Loucy (cell line): ENCODE data around the gene SNORC.

ENCODE experiments used
- H2AFZ ChIP-seq: fragments of 200-600 bp; sonication (generic); 2 replicates; pipeline ENCODE4 v1.6.0; 2016; ENCODE audit warnings: antibody characterized with exemption, mild to moderate bottlenecking, low read length, moderate library complexity
- H3F3A ChIP-seq: fragments of 200-600 bp; 2 replicates; pipeline ENCODE4 v1.6.0; 2016; ENCODE audit warnings: antibody characterized with exemption, low read depth, mild to moderate bottlenecking
- H3K27me3 ChIP-seq: fragments of 200-600 bp; sonication (generic); 2 replicates; pipeline ENCODE4 v1.6.1; 2014; ENCODE audit warnings: low read length, mild to moderate bottlenecking; ENCODE audit not compliant: insufficient read depth, poor library complexity, severe bottlenecking
- H3K36me3 ChIP-seq: fragments of 200-600 bp; sonication (generic); 2 replicates; pipeline ENCODE4 v1.6.1; 2016; ENCODE audit warnings: low read length; ENCODE audit not compliant: insufficient read depth
- H3K4me1 ChIP-seq: fragments of 200-600 bp; sonication (generic); 2 replicates; pipeline ENCODE4 v1.5.1; 2014; ENCODE audit warnings: low read length, mild to moderate bottlenecking; ENCODE audit not compliant: insufficient read depth, poor library complexity, severe bottlenecking
- H3K4me2 ChIP-seq: fragments of 200-600 bp; sonication (generic); 2 replicates; pipeline ENCODE4 v1.6.0; 2014; ENCODE audit warnings: antibody characterized with exemption, low read length, low read depth, mild to moderate bottlenecking; ENCODE audit not compliant: poor library complexity, severe bottlenecking
- H3K4me3 ChIP-seq: fragments of 200-600 bp; sonication (generic); 2 replicates; pipeline ENCODE4 v1.5.1; 2014; ENCODE audit warnings: low read length, mild to moderate bottlenecking, mixed read lengths; ENCODE audit not compliant: poor library complexity, severe bottlenecking
- H3K79me2 ChIP-seq: fragments of 200-600 bp; sonication (generic); 2 replicates; pipeline ENCODE4 v1.6.1; 2014; ENCODE audit warnings: low read length; ENCODE audit not compliant: insufficient read depth
- H3K9ac ChIP-seq: fragments of 200-600 bp; sonication (generic); 2 replicates; pipeline ENCODE4 v1.6.0; 2014; ENCODE audit warnings: mild to moderate bottlenecking, low read depth, low read length, moderate library complexity; ENCODE audit not compliant: poor library complexity, severe bottlenecking
- H3K9me2 ChIP-seq: fragments of 200-600 bp; sonication (generic); replicated peaks from 2 replicates; pipeline ENCODE4 v1.6.1; 2016; ENCODE audit warnings: low read depth, low read length, mixed read lengths
- H3K9me3 ChIP-seq: fragments of 200-600 bp; sonication (generic); 2 replicates; pipeline ENCODE4 v1.6.1; 2014; ENCODE audit warnings: mild to moderate bottlenecking, antibody characterized with exemption, low read length, low read depth; ENCODE audit not compliant: insufficient read depth
- H4K20me1 ChIP-seq: fragments of 200-600 bp; sonication (generic); 2 replicates; pipeline ENCODE4 v1.6.0; 2014; ENCODE audit warnings: antibody characterized with exemption, low read length, mild to moderate bottlenecking; ENCODE audit not compliant: insufficient read depth, poor library complexity, severe bottlenecking
- EZH2phosphoT487 ChIP-seq: fragments of 200-600 bp; IDR thresholded peaks from 2 replicates; pipeline ENCODE4 v1.6.1; 2018; ENCODE audit warnings: antibody characterized with exemption, mild to moderate bottlenecking, moderate library complexity, borderline replicate concordance
- TF ChIP-seq, protein P1 (sequence below): fragments of 200-600 bp; sonication (generic); conservative IDR thresholded peaks from 2 replicates; pipeline ENCODE4 v1.5.1; 2014; ENCODE audit warnings: mild to moderate bottlenecking, antibody characterized with exemption, low read length

SNORC gene

DNA sequence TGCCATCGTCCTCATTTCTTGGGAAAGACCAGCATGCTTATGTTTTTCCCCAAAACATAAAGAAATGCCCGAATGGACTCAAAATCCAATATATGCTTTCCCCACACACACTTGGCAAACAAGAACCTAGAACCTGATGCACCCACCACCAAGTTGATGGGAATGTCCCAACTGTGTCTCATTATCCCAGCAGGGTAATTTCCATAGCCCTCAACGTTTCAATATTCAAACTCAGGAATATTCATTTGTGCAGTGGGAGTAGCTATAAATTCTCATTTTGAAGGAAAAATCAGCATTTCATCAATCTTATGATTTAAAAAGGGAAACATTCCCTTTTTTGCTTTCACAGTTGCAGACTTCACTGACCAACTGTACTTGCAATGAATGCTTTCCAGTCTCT, 50.7 kb downstream of the SNORC start:
- no peak overlapping the region for H3K9ac ChIP-seq
- no peak overlapping the region for H2AFZ ChIP-seq
- H3F3A ChIP-seq, result no peaks in the 10 kb centered on the region
- H3K4me2 ChIP-seq, result no peak overlapping the region
- no peaks in the 10 kb centered on the region for H3K27me3 ChIP-seq
- no peaks in the 10 kb centered on the region for H4K20me1 ChIP-seq
- no peaks in the 10 kb centered on the region for H3K9me3 ChIP-seq
- no peaks in the 10 kb centered on the region for H3K4me1 ChIP-seq
- H3K4me3 ChIP-seq, result no peak overlapping the region
- no peaks in the 10 kb centered on the region for H3K9me2 ChIP-seq
- H3K79me2 ChIP-seq, result no peaks in the 10 kb centered on the region
- TF ChIP-seq EZH2phosphoT487, result no peak
- TF ChIP-seq, protein P1, sequence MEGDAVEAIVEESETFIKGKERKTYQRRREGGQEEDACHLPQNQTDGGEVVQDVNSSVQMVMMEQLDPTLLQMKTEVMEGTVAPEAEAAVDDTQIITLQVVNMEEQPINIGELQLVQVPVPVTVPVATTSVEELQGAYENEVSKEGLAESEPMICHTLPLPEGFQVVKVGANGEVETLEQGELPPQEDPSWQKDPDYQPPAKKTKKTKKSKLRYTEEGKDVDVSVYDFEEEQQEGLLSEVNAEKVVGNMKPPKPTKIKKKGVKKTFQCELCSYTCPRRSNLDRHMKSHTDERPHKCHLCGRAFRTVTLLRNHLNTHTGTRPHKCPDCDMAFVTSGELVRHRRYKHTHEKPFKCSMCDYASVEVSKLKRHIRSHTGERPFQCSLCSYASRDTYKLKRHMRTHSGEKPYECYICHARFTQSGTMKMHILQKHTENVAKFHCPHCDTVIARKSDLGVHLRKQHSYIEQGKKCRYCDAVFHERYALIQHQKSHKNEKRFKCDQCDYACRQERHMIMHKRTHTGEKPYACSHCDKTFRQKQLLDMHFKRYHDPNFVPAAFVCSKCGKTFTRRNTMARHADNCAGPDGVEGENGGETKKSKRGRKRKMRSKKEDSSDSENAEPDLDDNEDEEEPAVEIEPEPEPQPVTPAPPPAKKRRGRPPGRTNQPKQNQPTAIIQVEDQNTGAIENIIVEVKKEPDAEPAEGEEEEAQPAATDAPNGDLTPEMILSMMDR, result no peak
- H3K36me3 ChIP-seq, result no peaks in the 10 kb centered on the region

DNA sequence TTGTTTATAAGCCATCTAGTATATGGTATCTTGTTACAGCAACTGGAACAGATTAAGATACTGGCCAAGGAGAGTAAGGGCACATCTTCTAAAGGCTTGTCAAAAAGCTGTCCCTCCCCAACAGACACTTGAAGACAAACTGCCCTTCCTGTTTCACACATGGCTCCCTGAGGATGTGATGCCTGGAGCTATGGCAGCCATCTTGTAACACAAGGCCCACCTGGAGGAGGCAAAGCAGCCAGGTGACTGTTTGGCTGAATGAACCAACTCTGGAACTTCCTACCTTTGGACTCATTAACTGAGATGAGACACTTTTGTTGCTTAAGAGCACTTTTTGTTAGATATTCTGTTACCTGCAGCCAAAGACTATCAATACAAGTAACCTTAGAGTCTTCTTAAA, 54.4 kb downstream of the SNORC start:
- H2AFZ ChIP-seq, result no peak overlapping the region
- no peaks in the 10 kb centered on the region for H3K36me3 ChIP-seq
- H3K9me2 ChIP-seq, result no peaks in the 10 kb centered on the region
- H3K79me2 ChIP-seq, result no peaks in the 10 kb centered on the region
- H3K9ac ChIP-seq, result no peak overlapping the region
- H3K4me1 ChIP-seq, result no peaks in the 10 kb centered on the region
- no peaks in the 10 kb centered on the region for H3K27me3 ChIP-seq
- no peak overlapping the region for H3K4me2 ChIP-seq
- H3K9me3 ChIP-seq, result no peaks in the 10 kb centered on the region
- no peaks in the 10 kb centered on the region for H3F3A ChIP-seq
- H4K20me1 ChIP-seq, result no peaks in the 10 kb centered on the region
- no peak overlapping the region for H3K4me3 ChIP-seq
- no peak for TF ChIP-seq EZH2phosphoT487
- TF ChIP-seq, protein P1, result no peak

DNA sequence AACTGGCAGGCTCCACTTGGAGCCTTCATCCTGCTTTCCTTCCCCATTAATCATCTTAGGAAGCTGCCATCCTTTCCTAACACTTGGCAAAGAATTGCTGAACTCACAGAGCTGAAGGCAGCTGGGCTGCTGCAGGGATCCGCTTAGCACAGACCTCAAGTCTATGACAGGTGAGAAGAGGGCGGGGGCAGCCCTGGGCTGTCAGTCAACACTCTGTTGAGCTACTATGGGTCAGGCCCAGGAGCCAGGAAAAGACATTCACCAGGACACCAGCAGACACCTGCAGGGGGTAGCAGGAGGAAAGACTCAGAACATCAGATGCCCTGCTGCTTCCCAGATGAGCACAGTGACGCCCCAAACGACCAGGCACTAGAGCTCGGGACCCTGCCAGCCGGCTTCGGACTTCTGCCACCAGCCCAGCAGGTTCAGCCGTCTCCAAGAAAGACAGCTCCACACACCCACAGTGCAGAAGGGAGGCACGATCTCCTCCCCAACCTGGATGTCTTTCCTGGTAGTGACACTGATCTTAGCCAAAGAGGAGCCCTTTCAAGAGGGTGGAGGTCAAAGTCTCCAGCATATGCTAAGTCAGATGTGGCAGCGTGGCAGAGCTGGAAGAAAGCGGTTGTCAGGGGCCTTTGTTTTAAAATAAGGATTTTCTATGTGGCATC, 55.2 kb downstream of the SNORC start:
- Histone ChIP-seq H2AFZ (no peak overlapping the region), H3K4me1 (no peaks in the 10 kb centered on the region), H3K27me3 (no peaks in the 10 kb centered on the region), H3K9ac (no peak overlapping the region), H3K4me2 (no peak overlapping the region), H4K20me1 (no peaks in the 10 kb centered on the region), H3F3A (no peaks in the 10 kb centered on the region), H3K36me3 (no peaks in the 10 kb centered on the region), H3K79me2 (no peaks in the 10 kb centered on the region), H3K9me3 (no peaks in the 10 kb centered on the region), H3K4me3 (no peak overlapping the region), H3K9me2 (no peaks in the 10 kb centered on the region)
- no peak for TF ChIP-seq EZH2phosphoT487
- TF ChIP-seq, protein P1, result no peak
